Esophagus squamous epithelium (tissue), 4 donors: ENCODE measurements around the gene SHISA5.

Source experiments
- POLR2A ChIP-seq, 4 donors: fragments of 450-650 bp; IDR thresholded peaks; one replicate each; pipeline ENCODE4 v1.6.1; 2017; ENCODE audit warnings: antibody characterized with exemption in 4 of 4, mild to moderate bottlenecking in 4 of 4, moderate library complexity in 3 of 4
- TF ChIP-seq, protein P1 (sequence below), 6 experiments: fragments of 450-650 bp in 4 of 6; fragments of 200-600 bp in 2 of 6; sonication (generic) in 2 of 6; IDR thresholded peaks; one replicate each; pipeline ENCODE4 v1.5.1; 2016 to 2019; ENCODE audit warnings: antibody characterized with exemption in 6 of 6, mild to moderate bottlenecking in 4 of 6, moderate library complexity in 4 of 6

DNA sequence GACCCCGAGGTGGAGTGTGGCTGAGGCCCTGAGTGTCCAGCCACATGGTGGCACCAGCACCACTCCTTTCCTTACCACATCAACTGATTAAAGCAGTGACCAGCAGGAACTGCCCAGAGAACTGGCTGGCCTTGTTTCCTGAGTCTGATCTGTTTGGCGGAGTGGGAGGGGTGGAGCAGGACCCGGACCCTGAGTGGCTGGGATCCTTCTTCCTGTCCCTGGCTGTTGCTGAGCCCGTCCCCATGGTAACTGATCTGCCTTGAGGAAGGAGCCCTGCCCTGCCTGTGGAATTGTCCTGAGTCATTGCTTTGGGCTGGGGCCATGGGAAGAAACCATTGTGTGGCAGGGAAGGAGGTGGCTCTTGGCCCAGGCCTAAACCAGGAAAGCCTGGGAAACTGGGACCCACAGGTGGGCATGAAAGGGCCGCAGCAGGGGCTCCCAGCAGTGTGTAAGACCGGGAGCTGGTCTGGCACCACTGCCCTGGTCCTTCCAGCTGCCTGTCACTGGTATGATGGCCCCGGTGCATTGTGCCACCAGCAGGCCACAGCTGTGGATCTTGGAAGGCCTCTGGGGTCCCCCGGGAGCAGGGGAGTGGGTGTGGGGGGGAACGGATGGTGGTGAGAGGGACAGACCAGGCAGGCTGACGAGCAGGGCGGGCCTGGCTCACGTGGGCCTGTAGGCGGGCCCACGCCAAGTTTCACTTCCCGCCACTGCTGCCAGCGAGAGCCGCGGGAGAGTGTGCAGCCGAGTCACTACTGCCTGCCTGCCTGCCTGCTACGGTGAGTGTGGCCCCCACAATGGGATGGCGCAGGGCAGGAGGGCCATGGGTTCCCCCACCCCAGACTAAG, 38.2 kb downstream of the SHISA5 start:
- TF ChIP-seq POLR2A (IDR thresholded peaks at IDR 0.05) = peak in 3 of 4 donors; percentile 42 to 94 (median 84)
- TF ChIP-seq, protein P1, sequence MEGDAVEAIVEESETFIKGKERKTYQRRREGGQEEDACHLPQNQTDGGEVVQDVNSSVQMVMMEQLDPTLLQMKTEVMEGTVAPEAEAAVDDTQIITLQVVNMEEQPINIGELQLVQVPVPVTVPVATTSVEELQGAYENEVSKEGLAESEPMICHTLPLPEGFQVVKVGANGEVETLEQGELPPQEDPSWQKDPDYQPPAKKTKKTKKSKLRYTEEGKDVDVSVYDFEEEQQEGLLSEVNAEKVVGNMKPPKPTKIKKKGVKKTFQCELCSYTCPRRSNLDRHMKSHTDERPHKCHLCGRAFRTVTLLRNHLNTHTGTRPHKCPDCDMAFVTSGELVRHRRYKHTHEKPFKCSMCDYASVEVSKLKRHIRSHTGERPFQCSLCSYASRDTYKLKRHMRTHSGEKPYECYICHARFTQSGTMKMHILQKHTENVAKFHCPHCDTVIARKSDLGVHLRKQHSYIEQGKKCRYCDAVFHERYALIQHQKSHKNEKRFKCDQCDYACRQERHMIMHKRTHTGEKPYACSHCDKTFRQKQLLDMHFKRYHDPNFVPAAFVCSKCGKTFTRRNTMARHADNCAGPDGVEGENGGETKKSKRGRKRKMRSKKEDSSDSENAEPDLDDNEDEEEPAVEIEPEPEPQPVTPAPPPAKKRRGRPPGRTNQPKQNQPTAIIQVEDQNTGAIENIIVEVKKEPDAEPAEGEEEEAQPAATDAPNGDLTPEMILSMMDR (IDR thresholded peaks at IDR 0.05) = peak; percentile 49 to 87 (median 58)
